Daoy (cell line): ENCODE data around the gene DCDC2. TPM values are rescaled to one million over a fixed set of nuclear protein-coding genes. Genes with fewer than 3 reads are reported as not detected.
"Not testable (repeated sequence)": the region's sequence is repeated elsewhere in the genome, so short reads cannot be mapped to it uniquely, and the experiment has no call there.

Experiments used
- DNase-seq: peaks from one replicate; pipeline ENCODE4 v3.0.0-alpha.2; 2015; ENCODE audit warnings: low read depth
- total RNA-seq: library from RNA; depleted of rRNA; stranded (reverse); fragments of >200 nt; shearing (Covaris generic); gene quantifications from 2 replicates; pipeline ENCODE4 v1.2.3, GENCODE V29; 2014; rRNA removed

The DCDC2 gene
- total RNA-seq, 1 experiment from 2014 or later, result 0.51 TPM

- DNase-seq, result no peak
These were observed 209.7 kb downstream of the DCDC2 start for GRCh38 chr6:24148154-24148570.

DNA sequence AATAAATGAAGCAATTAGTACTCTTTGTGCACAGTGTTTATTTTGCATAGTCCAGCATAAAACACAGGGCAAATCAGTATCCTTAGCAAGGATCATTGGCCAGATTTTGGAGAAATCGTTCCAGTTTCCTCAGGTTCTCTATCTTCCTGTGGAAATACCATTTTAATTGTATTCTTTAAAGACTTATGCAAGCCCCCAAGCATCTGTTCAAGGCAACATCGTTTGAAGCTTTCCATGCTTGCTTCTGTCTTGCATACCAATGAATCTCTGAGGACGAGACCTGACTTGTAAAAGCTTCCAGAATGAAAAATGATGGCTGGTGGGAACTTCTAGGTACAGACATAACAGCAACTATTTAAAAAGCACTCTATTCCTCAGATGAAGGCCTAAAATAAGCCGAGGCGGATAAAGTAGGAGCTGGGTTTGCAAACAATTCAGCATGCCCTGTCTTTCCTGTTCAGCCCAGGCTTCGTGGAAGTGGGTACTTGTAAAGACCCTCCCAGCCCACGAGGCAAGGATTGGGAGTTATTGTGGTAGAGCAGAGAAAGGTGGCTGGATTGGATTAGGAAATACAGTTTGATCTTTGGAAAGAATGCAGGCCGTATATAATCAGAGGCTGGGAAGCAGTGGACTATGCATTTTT lies 210.2 kb downstream of the DCDC2 start:
- DNase-seq, result no peak

DNA sequence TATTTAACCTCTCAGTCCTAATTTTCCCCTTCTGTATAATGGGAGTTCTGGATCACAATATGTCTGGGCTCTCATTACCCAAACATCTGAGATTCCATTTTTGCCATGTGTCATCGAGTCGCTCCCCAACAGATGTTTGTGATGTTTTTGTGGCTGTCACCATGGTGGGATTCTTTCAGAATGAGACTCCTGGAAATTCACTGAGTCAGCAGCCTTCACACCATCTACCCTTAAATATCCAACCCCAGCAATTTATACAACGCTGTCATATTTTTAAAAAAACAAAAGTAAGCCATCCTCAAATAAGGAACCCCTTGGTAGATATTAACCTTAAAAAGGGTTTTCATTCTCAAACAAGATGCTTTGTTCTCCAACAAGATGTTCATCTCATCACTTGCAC lies 211.0 kb downstream of the DCDC2 start:
- DNase-seq, result no peak

GRCh38 chr6:24145690-24146131 lies 212.1 kb downstream of the DCDC2 start:
- no peak for DNase-seq

GRCh38 chr6:24142733-24143132 lies 215.1 kb downstream of the DCDC2 start:
- DNase-seq, result not testable (repeated sequence)

DNA sequence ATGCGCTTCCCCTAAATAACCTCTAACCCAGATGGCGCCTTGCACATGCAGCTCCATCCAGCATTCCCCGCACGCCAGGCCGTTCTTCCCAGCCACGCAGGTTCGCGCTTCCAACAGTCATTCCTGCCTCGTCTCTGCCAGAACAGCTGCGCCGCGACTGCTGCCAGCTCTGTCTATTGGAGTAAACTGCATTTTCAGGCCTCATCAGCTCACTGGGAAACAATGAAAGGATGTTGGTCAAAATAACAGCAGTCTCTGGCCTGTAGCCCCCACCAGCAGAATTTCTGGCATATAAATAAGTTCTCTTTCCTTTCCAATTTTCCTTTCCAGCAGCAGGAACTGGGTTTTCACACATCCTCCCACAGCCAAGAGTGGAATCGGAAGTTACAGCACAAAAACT lies 217.3 kb downstream of the DCDC2 start:
- DNase-seq, result no peak

- DNase-seq, result no peak
These were observed 218.2 kb downstream of the DCDC2 start for GRCh38 chr6:24139639-24140038.

- no peak for DNase-seq
These were observed 218.8 kb downstream of the DCDC2 start for GRCh38 chr6:24139080-24139479.

DNA sequence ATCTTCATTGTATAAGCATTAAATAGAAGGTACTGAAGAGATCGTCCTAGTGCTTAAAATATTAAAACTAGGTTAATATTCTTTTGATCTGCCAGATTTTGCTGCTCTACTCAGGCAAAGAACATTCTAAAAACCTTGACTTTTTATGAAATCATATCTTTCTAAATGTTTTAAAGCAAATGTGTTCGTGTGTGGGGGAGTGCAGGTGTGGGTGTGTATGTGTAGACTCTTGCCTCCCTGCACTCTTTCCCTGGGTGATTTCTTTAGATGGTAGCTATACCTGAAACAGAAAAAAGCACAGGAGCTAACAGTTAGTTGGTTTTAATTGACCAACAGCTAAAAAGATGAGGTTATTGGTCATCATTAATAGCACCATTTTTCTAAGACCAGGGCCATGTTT lies 226.1 kb downstream of the DCDC2 start:
- no peak for DNase-seq

GRCh38 chr6:24127316-24127715 lies 230.5 kb downstream of the DCDC2 start:
- DNase-seq, result no peak

GRCh38 chr6:24126586-24127192 lies 231.2 kb downstream of the DCDC2 start:
- peak; percentile 52 for DNase-seq

DNA sequence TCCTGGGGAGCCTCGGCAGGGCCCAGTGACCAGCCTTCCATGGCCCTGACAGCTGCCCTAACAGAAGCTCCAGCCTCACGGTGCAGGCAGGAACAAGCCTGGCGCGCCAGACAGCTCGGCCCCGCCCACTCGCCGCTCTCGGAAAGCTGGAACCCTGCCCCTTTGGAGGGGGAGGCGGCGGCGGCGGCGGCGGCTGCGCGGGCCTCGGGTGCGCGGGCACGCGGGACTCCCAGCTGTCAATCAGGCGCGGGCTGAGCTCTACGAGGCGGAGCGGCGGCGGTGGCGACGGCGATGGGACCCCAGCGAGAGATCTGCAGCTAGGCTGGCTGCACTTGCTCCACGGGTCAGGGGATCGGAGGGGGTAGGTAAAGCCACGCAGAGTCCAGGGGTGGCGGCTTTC lies 231.9 kb downstream of the DCDC2 start, which contains the start of gene NRSN1:
Gene NRSN1 (plus strand): TSS at position 236 of the 400 bp plus-strand sequence. CDS start 8,113 bp downstream, outside the sequence.
- DNase-seq, result peak; percentile 28

DNA sequence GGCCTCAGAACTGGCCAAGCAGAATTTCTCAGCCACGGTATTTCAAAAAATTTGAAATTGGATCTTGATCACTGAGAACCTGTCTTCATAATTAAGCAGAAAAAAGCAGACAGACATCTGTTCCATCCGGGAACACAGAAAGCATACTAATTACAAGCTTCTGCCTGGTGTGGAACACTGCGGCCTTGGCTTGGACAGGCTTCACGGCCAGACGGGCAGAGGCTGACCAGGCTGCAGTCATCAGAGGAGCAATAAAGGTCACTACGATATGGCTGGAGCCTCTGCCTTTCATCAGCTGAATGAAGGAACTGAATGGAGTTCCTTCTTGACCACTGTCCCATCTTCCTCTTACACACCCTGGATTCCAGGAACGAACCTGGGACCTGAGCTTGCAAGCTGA lies 235.7 kb downstream of the DCDC2 start:
- no peak for DNase-seq

Other genes starting within 250 kb of the DCDC2 start
- gene NRSN1, start 231.8 kb downstream of the DCDC2 start, total RNA-seq, result not detected in 2 replicates
- 39.1 and 46.7 TPM in 2 replicates for gene MRS2, start 44.9 kb upstream of the DCDC2 start, total RNA-seq
- 0.33 and 2.5 TPM in 2 replicates for gene GPLD1, start 131.5 kb upstream of the DCDC2 start, total RNA-seq
- 2.1 and 3.4 TPM in 2 replicates for gene ALDH5A1, start 136.9 kb upstream of the DCDC2 start, total RNA-seq